B cell (primary cell): Measurements from ENCODE around the gene TBC1D17.

Experiments
- EZH2 ChIP-seq: IDR thresholded peaks from 2 replicates; pipeline ENCODE4 v1.6.1; 2012; ENCODE audit warnings: borderline replicate concordance, low read depth, mild to moderate bottlenecking, moderate library complexity, low read length; ENCODE audit not compliant: insufficient read depth, poor library complexity, severe bottlenecking
- TF ChIP-seq, protein P1 (sequence below): fragments of 200-600 bp; IDR thresholded peaks from one replicate; pipeline ENCODE4 v1.8.0; 2022; ENCODE audit warnings: antibody characterized with exemption, mild to moderate bottlenecking

DNA sequence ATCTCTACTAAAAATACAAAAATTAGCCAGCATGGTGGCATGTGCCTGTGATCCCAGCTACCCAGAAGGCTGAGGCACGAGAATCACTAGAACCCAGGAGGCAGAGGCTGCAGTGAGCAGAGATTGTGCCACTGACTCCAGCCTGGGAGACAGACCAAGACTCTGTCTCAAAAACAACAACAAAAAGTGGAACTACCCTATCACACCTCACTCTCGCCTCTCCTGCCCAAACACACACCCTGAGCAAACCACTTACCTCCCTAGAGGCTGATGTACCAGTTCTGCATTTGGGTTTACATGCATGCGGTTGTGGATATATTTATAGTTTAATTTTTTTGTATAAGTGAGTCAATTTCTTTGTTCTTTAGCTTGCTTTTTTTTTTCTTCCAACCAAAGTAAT, 34.2 kb upstream of the TBC1D17 start:
- TF ChIP-seq, protein P1, sequence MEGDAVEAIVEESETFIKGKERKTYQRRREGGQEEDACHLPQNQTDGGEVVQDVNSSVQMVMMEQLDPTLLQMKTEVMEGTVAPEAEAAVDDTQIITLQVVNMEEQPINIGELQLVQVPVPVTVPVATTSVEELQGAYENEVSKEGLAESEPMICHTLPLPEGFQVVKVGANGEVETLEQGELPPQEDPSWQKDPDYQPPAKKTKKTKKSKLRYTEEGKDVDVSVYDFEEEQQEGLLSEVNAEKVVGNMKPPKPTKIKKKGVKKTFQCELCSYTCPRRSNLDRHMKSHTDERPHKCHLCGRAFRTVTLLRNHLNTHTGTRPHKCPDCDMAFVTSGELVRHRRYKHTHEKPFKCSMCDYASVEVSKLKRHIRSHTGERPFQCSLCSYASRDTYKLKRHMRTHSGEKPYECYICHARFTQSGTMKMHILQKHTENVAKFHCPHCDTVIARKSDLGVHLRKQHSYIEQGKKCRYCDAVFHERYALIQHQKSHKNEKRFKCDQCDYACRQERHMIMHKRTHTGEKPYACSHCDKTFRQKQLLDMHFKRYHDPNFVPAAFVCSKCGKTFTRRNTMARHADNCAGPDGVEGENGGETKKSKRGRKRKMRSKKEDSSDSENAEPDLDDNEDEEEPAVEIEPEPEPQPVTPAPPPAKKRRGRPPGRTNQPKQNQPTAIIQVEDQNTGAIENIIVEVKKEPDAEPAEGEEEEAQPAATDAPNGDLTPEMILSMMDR, result no peak
- no peak for TF ChIP-seq EZH2
